B cell (primary cell): ENCODE results near the gene SMAD7. TPM values are rescaled to one million over a fixed set of nuclear protein-coding genes. Genes with fewer than 3 reads are reported as not detected.

ENCODE experiments used
- ATAC-seq: fragments of 200-7000 bp; cut with Tn5 transposase; one replicate; pipeline ENCODE4 v1.10.0; 2021; ENCODE audit warnings: low read depth, mild to moderate bottlenecking, moderate number of reproducible peaks, moderate library complexity
- CTCF ChIA-PET: fragments of 350-600 bp; sonication (Branson Sonifier 250); formaldehyde crosslinking; loops from one replicate; lab custom pipeline; 2021; ENCODE audit warnings: antibody characterized with exemption, inconsistent platforms; lab: Charles Lee
- POLR2A ChIA-PET: fragments of 350-600 bp; sonication (Branson Sonifier 250); formaldehyde crosslinking; loops from one replicate; lab custom pipeline; 2021; ENCODE audit warnings: antibody characterized with exemption; lab: Charles Lee
- DNase-seq: peaks from one replicate; pipeline ENCODE4 v3.0.0; 2013
- H2AFZ ChIP-seq: 2 replicates; pipeline ENCODE4 v1.6.1; 2012; ENCODE audit warnings: mild to moderate bottlenecking, low read depth, low read length; ENCODE audit not compliant: insufficient read depth, poor library complexity, severe bottlenecking
- H3K27ac ChIP-seq, 2 donors: 1 replicate in 1 of 2; 2 replicates in 1 of 2; pipeline ENCODE4 v1.5.1; 2012 to 2013; ENCODE audit warnings: low read length in 2 of 2, mild to moderate bottlenecking in 2 of 2, moderate library complexity in 1 of 2
- H3K27me3 ChIP-seq, 4 experiments: fragments of 200-600 bp in 1 of 4; sonication (generic) in 1 of 4; replicated peaks in 1 of 4; 1 replicate in 2 of 4; 2 replicates in 2 of 4; pipeline versions ENCODE4 v1.6.1 to v1.7.0; 2013 to 2016; ENCODE audit warnings: low read length in 3 of 4, mild to moderate bottlenecking in 2 of 4, mixed read lengths in 1 of 4, moderate library complexity in 1 of 4; ENCODE audit not compliant: insufficient read depth in 4 of 4, control insufficient read depth in 3 of 4; ENCODE audit errors: control extremely low read depth in 1 of 4
- H3K36me3 ChIP-seq, 2 experiments: replicated peaks in 1 of 2; 1 replicate in 1 of 2; 2 replicates in 1 of 2; pipeline versions ENCODE4 v1.6.1 to v1.7.1; 2013; ENCODE audit warnings: low read length in 1 of 2; ENCODE audit not compliant: insufficient read depth in 2 of 2, control insufficient read depth in 1 of 2; ENCODE audit errors: control extremely low read depth in 1 of 2, extremely low read depth in 1 of 2
- H3K4me1 ChIP-seq, 2 donors: fragments of 200-600 bp in 1 of 2; sonication (generic) in 1 of 2; 1 replicate in 1 of 2; 2 replicates in 1 of 2; pipeline versions ENCODE4 v1.5.1 to v1.6.1; 2013 to 2017; ENCODE audit warnings: low read length in 2 of 2; ENCODE audit not compliant: control insufficient read depth in 2 of 2, insufficient read depth in 2 of 2
- H3K4me2 ChIP-seq: replicated peaks from 2 replicates; pipeline ENCODE3; 2012; ENCODE audit warnings: mild to moderate bottlenecking, low read depth, low read length; ENCODE audit not compliant: poor library complexity, severe bottlenecking
- H3K4me3 ChIP-seq, 5 experiments: fragments of 200-600 bp in 1 of 5; sonication (generic) in 1 of 5; 1 replicate in 3 of 5; 2 replicates in 2 of 5; pipeline versions ENCODE4 v1.5.1 to v1.7.0; 2011 to 2016; ENCODE audit warnings: low read length in 4 of 5, mild to moderate bottlenecking in 4 of 5, low read depth in 2 of 5, control low read depth in 1 of 5, moderate library complexity in 1 of 5; ENCODE audit not compliant: insufficient read depth in 1 of 5; ENCODE audit errors: control extremely low read depth in 1 of 5, extremely low read depth in 1 of 5
- H3K79me2 ChIP-seq: fragments of 200-600 bp; sonication (generic); one replicate; pipeline ENCODE4 v1.6.0; 2016; ENCODE audit warnings: low read length; ENCODE audit not compliant: control insufficient read depth, insufficient read depth
- H3K9ac ChIP-seq: fragments of 200-600 bp; sonication (generic); 2 replicates; pipeline ENCODE4 v1.6.1; 2017; ENCODE audit warnings: mild to moderate bottlenecking, low read length, moderate library complexity
- H3K9me3 ChIP-seq, 3 donors: one replicate each; pipeline versions ENCODE4 v1.6.1 to v1.7.1; 2013; ENCODE audit warnings: low read length in 2 of 3; ENCODE audit not compliant: control insufficient read depth in 2 of 3, insufficient read depth in 1 of 3; ENCODE audit errors: control extremely low read depth in 1 of 3
- H4K20me1 ChIP-seq: 2 replicates; pipeline ENCODE4 v1.6.0; 2012; ENCODE audit warnings: mild to moderate bottlenecking, low read length; ENCODE audit not compliant: insufficient read depth, control insufficient read depth, poor library complexity, severe bottlenecking
- H3K27ac Mint-ChIP-seq: one replicate; pipeline ENCODE4 v1.8.0; 2021; ENCODE audit warnings: mixed read lengths
- H3K27me3 Mint-ChIP-seq: one replicate; pipeline ENCODE4 v1.8.0; 2021; ENCODE audit warnings: mixed read lengths
- H3K4me1 Mint-ChIP-seq: one replicate; pipeline ENCODE4 v1.8.0; 2021; ENCODE audit warnings: mixed read lengths
- H3K4me3 Mint-ChIP-seq: one replicate; pipeline ENCODE4 v1.8.0; 2021; ENCODE audit warnings: mixed read lengths
- H3K9me3 Mint-ChIP-seq: one replicate; pipeline ENCODE4 v1.8.0; 2022; ENCODE audit warnings: mixed read lengths; ENCODE audit not compliant: insufficient read depth
- EZH2 ChIP-seq: IDR thresholded peaks from 2 replicates; pipeline ENCODE4 v1.6.1; 2012; ENCODE audit warnings: borderline replicate concordance, low read depth, mild to moderate bottlenecking, moderate library complexity, low read length; ENCODE audit not compliant: insufficient read depth, poor library complexity, severe bottlenecking
- WGBS: methylation state at CpG from one replicate; pipeline ENCODE4 v1.1.5; 2013; ENCODE audit warnings: missing lambda C conversion rate; ENCODE audit not compliant: insufficient coverage; 5-methylcytosine and 5-hydroxymethylcytosine counted together
- intact Hi-C: fragments of 100-400 bp; cut with micrococcal nuclease; formaldehyde crosslinking; loops from one replicate; pipeline ENCODE4 v1.10.0; 2022
- polyA plus RNA-seq: library from polyadenylated mRNA; depleted of rRNA; stranded (reverse); fragments of >200 nt; gene quantifications from 2 replicates; pipeline ENCODE4 v1.2.3, GENCODE V29; 2012
- total RNA-seq, 2 donors: library from RNA; stranded (reverse); fragments of 120-200 nt in 1 of 2; gene quantifications; 1 replicate in 1 of 2; 2 replicates in 1 of 2; pipeline versions ENCODE4 v1.2.3 to v1.2.4, GENCODE V29; 2013 to 2022
- TF ChIP-seq, protein P1 (sequence below): fragments of 200-600 bp; IDR thresholded peaks from one replicate; pipeline ENCODE4 v1.8.0; 2022; ENCODE audit warnings: antibody characterized with exemption, mild to moderate bottlenecking

SMAD7 gene
- total and polyA plus RNA-seq, 2 donors (not counting 1 experiment from before 2014, with no cell fraction given): 10.1 to 20.9 TPM

GRCh38 chr18:48989304-48990303, 38.8 kb upstream of the SMAD7 start:
- Histone ChIP-seq H4K20me1 (no peaks in the 10 kb centered on the region), H3K36me3 (no peaks in the 10 kb centered on the region), H3K27me3 (no peaks in the 10 kb centered on the region), H3K4me1 (peaks cover 18 to 20% of the 10 kb centered on the region in 2 donors), H2AFZ (no peak overlapping the region), H3K27ac (no peak overlapping the region), H3K4me3 (no peak overlapping the region), H3K79me2 (no peaks in the 10 kb centered on the region), H3K4me2 (no peak overlapping the region), H3K9ac (no peak overlapping the region), H3K9me3 (no peaks in the 10 kb centered on the region)
- POLR2A ChIA-PET: interaction anchor here (0.6 kb wide), 1 partner anchor 261 kb away, joined by 3 read pairs; no protein-coding TSS in a partner anchor
- intact Hi-C loops: no loop called here
- no peaks in the 10 kb centered on the region for H3K9me3 Mint-ChIP-seq
- H3K4me1 Mint-ChIP-seq: peaks cover 18% of the 10 kb centered on the region
- CTCF ChIA-PET: no interaction called here
- H3K4me3 Mint-ChIP-seq: no peak overlapping the region
- WGBS: 93% methylated on average over 11 of the region's 16 CpGs
- ATAC-seq (no peak), DNase-seq (no peak)
- H3K27ac Mint-ChIP-seq: no peak overlapping the region
- TF ChIP-seq, protein P1, sequence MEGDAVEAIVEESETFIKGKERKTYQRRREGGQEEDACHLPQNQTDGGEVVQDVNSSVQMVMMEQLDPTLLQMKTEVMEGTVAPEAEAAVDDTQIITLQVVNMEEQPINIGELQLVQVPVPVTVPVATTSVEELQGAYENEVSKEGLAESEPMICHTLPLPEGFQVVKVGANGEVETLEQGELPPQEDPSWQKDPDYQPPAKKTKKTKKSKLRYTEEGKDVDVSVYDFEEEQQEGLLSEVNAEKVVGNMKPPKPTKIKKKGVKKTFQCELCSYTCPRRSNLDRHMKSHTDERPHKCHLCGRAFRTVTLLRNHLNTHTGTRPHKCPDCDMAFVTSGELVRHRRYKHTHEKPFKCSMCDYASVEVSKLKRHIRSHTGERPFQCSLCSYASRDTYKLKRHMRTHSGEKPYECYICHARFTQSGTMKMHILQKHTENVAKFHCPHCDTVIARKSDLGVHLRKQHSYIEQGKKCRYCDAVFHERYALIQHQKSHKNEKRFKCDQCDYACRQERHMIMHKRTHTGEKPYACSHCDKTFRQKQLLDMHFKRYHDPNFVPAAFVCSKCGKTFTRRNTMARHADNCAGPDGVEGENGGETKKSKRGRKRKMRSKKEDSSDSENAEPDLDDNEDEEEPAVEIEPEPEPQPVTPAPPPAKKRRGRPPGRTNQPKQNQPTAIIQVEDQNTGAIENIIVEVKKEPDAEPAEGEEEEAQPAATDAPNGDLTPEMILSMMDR: no peak
- TF ChIP-seq EZH2: no peak
- H3K27me3 Mint-ChIP-seq: peaks cover 4% of the 10 kb centered on the region
